ENCODE measurements around the gene NRIP2. TPM values are rescaled to one million over a fixed set of nuclear protein-coding genes. Genes with fewer than 3 reads are reported as not detected.

The NRIP2 gene
- total and polyA plus RNA-seq, 10 of the 15 experiments (the other 5 are each of a cell fraction or from before 2014, with no cell fraction given) = 0.04 to 0.83 (median 0.42) TPM; not detected in 7

DNA sequence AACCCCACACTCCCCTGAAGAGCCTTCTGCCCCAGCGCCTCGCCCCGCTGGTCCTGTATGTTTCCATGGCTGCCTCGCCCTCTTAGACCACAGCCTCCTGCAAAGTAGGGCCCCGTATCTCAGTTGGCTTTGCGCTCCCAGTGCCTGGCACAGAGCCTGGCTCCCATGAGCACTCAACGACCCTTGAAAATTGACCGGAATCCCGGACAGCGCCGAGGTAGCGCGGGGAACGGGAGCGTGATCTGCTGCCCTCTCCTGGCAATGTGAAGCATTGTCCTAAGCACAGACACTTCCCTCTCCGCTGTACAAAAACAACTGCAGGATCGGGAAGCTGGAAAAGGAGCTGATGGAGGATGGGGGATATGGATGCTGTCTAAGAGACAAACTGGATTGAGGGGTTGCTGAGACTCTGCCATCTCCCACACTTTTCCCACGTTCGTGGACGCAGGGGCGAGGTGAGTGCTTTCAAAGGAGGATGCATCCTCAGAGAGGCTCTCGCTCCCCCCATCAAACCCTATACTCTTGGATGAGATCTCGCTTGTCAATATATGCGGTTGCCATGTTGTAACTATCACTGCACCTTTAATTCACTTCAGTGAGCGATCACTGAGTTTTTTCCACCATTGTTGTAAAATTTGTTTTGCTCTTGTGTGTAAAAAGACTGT is 50.8 kb downstream of the NRIP2 start (continued):
- TF ChIP-seq ATF2 (IDR thresholded peaks at IDR 0.05; ENCODE audit: low read length) (no peak), NFXL1 (IDR thresholded peaks at IDR 0.05; ENCODE audit: borderline replicate concordance) (no peak), SMC3 (IDR thresholded peaks at IDR 0.05; ENCODE audit: borderline replicate concordance, low read length) (peak; percentile 66), ZNF207 (IDR thresholded peaks at IDR 0.05; ENCODE audit: borderline replicate concordance) (no peak), WRNIP1 (IDR thresholded peaks at IDR 0.05; ENCODE audit: borderline replicate concordance, low read depth, low read length) (no peak), CTCF (IDR thresholded peaks at IDR 0.05 in 2 of 3, conservative IDR thresholded peaks at IDR 0.05 in 1 of 3; ENCODE audit: control insufficient read depth in 2 of 3, extremely low read depth in 1 of 3, insufficient read depth in 1 of 3, low read depth in 3 of 3, low read length in 3 of 3) (peak; percentile 80 to 92 (median 92)), POLR2AphosphoS5 (IDR thresholded peaks at IDR 0.05; ENCODE audit: low read length) (no peak), ZNF274 (IDR thresholded peaks at IDR 0.05; ENCODE audit: insufficient read depth, insufficient read length) (no peak), POLR2A (IDR thresholded peaks at IDR 0.05; ENCODE audit: low read depth, low read length) (no peak), RAD21 (IDR thresholded peaks at IDR 0.05; ENCODE audit: insufficient read depth, low read depth, low read length) (peak; percentile 62)
